Upper lobe of right lung (tissue), 1 donor: Measurements from ENCODE around the gene LGR5. TPM values are rescaled to one million over a fixed set of nuclear protein-coding genes. Genes with fewer than 3 reads are reported as not detected.
"Not testable (repeated sequence)": the region's sequence is repeated elsewhere in the genome, so short reads cannot be mapped to it uniquely, and the experiment has no call there.

Experiments
- ATAC-seq: fragments of 200-7000 bp; cut with Tn5 transposase; one replicate; pipeline ENCODE4 v1.9.1; 2020; ENCODE audit warnings: mild to moderate bottlenecking, moderate library complexity
- DNase-seq: peaks from one replicate; pipeline ENCODE4 v3.0.0-alpha.2; 2020
- H3K27ac ChIP-seq: fragments of 200-600 bp; one replicate; pipeline ENCODE4 v1.8.0; 2022
- H3K27me3 ChIP-seq: fragments of 200-600 bp; one replicate; pipeline ENCODE4 v1.8.0; 2022; ENCODE audit warnings: mild to moderate bottlenecking
- H3K36me3 ChIP-seq: fragments of 200-600 bp; one replicate; pipeline ENCODE4 v1.8.0; 2022
- H3K4me1 ChIP-seq: fragments of 200-600 bp; one replicate; pipeline ENCODE4 v1.8.0; 2022
- H3K4me3 ChIP-seq: fragments of 200-600 bp; one replicate; pipeline ENCODE4 v1.8.0; 2022; ENCODE audit warnings: mild to moderate bottlenecking
- H3K9me3 ChIP-seq: fragments of 200-600 bp; one replicate; pipeline ENCODE4 v1.8.0; 2022
- intact Hi-C: fragments of 100-400 bp; cut with DNase I; formaldehyde crosslinking; loops from one replicate; pipeline ENCODE4 v1.11.0; 2022
- total RNA-seq: library from RNA; stranded (reverse); fragmentation: NEBNext Ultra II Directional; extraction: Animal tissue kit (Norgen Biotek cat#: 25700); gene quantifications from one replicate; pipeline ENCODE4 v1.2.1, GENCODE V29; 2021
- TF ChIP-seq, protein P1 (sequence below): fragments of 200-600 bp; IDR thresholded peaks from one replicate; pipeline ENCODE4 v1.8.0; 2022; ENCODE audit warnings: antibody characterized with exemption
- donor health status: DM: no; HTN: yes; CAD: no; lungs with severe emphysema.

Gene LGR5
- total RNA-seq, 1 donor from 2014 or later: 0.35 TPM

DNA sequence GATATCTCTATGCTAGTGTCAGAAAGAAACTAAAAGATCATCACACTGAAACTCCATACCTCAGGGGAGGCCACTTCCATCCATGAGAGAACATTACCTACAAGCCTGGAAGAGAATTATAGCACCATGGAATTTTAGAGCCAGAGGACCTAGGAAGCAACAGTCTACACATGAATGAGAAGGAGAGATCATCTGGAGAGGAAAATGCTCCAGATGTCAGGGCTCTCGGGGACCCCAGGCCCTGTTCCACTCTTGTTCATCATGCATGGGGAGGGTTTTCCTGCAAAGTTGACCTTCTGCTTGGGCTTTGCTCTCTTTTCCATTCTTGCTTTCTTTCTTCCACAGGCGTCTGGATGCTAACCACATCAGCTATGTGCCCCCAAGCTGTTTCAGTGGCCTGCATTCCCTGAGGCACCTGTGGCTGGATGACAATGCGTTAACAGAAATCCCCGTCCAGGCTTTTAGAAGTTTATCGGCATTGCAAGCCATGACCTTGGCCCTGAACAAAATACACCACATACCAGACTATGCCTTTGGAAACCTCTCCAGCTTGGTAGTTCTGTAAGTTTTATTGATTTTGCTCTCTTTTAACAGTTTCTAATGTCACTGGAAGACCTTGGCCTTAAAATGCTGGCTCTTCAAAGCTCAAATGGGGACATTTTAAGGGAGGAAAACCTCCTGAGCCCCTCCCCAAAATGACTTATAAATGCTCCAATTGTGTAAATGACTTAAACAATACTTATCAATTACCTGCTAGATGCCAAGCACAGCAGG is 113.3 kb downstream of the LGR5 start:
- DNase-seq (no peak), ATAC-seq (no peak)
- no peaks in the 10 kb centered on the region for H3K4me1 ChIP-seq
- TF ChIP-seq, protein P1, sequence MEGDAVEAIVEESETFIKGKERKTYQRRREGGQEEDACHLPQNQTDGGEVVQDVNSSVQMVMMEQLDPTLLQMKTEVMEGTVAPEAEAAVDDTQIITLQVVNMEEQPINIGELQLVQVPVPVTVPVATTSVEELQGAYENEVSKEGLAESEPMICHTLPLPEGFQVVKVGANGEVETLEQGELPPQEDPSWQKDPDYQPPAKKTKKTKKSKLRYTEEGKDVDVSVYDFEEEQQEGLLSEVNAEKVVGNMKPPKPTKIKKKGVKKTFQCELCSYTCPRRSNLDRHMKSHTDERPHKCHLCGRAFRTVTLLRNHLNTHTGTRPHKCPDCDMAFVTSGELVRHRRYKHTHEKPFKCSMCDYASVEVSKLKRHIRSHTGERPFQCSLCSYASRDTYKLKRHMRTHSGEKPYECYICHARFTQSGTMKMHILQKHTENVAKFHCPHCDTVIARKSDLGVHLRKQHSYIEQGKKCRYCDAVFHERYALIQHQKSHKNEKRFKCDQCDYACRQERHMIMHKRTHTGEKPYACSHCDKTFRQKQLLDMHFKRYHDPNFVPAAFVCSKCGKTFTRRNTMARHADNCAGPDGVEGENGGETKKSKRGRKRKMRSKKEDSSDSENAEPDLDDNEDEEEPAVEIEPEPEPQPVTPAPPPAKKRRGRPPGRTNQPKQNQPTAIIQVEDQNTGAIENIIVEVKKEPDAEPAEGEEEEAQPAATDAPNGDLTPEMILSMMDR: no peak
- H3K27ac ChIP-seq: no peak overlapping the region
- no peaks in the 10 kb centered on the region for H3K9me3 ChIP-seq
- no peaks in the 10 kb centered on the region for H3K36me3 ChIP-seq
- intact Hi-C loops: no loop called here
- no peak overlapping the region for H3K4me3 ChIP-seq
- H3K27me3 ChIP-seq: no peaks in the 10 kb centered on the region

DNA sequence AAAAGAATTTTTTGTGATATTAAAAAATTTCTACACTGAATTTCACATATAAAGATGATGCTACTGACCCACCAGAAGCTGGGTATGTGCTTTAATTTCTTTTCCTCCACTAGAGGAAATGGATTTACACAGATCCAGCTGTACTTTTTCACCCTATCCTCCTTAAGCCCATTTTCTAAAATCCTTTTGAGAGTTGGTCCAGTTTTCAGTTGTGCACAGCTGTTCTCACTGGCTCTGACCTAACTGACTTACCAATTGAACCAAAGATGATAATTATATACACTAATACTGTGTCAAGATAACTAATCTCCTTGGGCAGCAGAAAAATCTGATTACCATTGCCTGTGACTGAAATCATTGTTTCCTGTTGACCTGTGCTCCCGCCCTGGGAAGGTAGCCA is 115.6 kb downstream of the LGR5 start:
- TF ChIP-seq, protein P1: no peak
- DNase-seq (no peak), ATAC-seq (no peak)
- H3K4me3 ChIP-seq: no peak overlapping the region
- no peaks in the 10 kb centered on the region for H3K4me1 ChIP-seq
- intact Hi-C loops: no loop called here
- no peaks in the 10 kb centered on the region for H3K9me3 ChIP-seq
- no peaks in the 10 kb centered on the region for H3K27me3 ChIP-seq
- H3K36me3 ChIP-seq: no peaks in the 10 kb centered on the region
- no peak overlapping the region for H3K27ac ChIP-seq

GRCh38 chr12:71555789-71556188 is 116.2 kb downstream of the LGR5 start:
- H3K9me3 ChIP-seq, ATAC-seq, H3K4me1 ChIP-seq, DNase-seq, H3K4me3 ChIP-seq, H3K36me3 ChIP-seq, H3K27me3 ChIP-seq, H3K27ac ChIP-seq, intact Hi-C loops: not testable (repeated sequence)

- H3K27me3 ChIP-seq: no peaks in the 10 kb centered on the region
- TF ChIP-seq, protein P1: no peak
- intact Hi-C loops: no loop called here
- no peak for DNase-seq
- no peak overlapping the region for H3K27ac ChIP-seq
- ATAC-seq: no peak
- no peaks in the 10 kb centered on the region for H3K4me1 ChIP-seq
- H3K4me3 ChIP-seq: no peak overlapping the region
- H3K36me3 ChIP-seq: no peaks in the 10 kb centered on the region
- H3K9me3 ChIP-seq: no peaks in the 10 kb centered on the region
Measured at GRCh38 chr12:71556448-71556847, 116.8 kb downstream of the LGR5 start.

- H3K27ac ChIP-seq: no peak overlapping the region
- no peaks in the 10 kb centered on the region for H3K36me3 ChIP-seq
- H3K27me3 ChIP-seq: no peaks in the 10 kb centered on the region
- intact Hi-C loops: no loop called here
- no peak overlapping the region for H3K4me3 ChIP-seq
- no peaks in the 10 kb centered on the region for H3K4me1 ChIP-seq
- ATAC-seq (no peak), DNase-seq (no peak)
- TF ChIP-seq, protein P1: no peak
- H3K9me3 ChIP-seq: no peaks in the 10 kb centered on the region
Measured at GRCh38 chr12:71556875-71557274, 117.3 kb downstream of the LGR5 start.

DNA sequence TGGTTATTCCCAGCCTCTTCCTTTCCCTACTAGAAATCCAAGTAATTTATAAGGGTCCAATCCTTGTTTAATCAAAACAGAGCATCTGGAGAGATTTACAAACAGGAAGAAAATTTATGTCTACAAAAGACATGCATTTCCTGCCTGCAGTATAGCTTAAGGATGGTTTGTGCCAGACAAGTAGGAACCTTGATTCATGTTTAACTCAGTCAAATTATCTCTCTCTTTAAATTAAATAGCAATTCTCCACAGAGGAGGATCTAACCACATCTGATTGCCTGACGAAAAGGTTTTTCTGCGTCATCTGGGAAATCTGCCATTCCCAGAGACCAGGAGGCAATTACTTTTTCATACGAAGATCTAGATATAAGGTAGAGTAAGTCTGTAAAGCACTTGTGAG is 118.8 kb downstream of the LGR5 start:
- H3K9me3 ChIP-seq: no peaks in the 10 kb centered on the region
- H3K4me1 ChIP-seq: no peaks in the 10 kb centered on the region
- intact Hi-C loops: no loop called here
- no peak overlapping the region for H3K4me3 ChIP-seq
- DNase-seq: no peak
- TF ChIP-seq, protein P1: no peak
- no peak for ATAC-seq
- H3K27ac ChIP-seq: no peak overlapping the region
- H3K27me3 ChIP-seq: no peaks in the 10 kb centered on the region
- no peaks in the 10 kb centered on the region for H3K36me3 ChIP-seq
